ENCODE results near the gene LEFTY1. TPM values are rescaled to one million over a fixed set of nuclear protein-coding genes. Genes with fewer than 3 reads are reported as not detected.

LEFTY1 gene
- total RNA-seq, 2 donors from 2014 or later = 0.35 TPM; not detected in 1

DNA sequence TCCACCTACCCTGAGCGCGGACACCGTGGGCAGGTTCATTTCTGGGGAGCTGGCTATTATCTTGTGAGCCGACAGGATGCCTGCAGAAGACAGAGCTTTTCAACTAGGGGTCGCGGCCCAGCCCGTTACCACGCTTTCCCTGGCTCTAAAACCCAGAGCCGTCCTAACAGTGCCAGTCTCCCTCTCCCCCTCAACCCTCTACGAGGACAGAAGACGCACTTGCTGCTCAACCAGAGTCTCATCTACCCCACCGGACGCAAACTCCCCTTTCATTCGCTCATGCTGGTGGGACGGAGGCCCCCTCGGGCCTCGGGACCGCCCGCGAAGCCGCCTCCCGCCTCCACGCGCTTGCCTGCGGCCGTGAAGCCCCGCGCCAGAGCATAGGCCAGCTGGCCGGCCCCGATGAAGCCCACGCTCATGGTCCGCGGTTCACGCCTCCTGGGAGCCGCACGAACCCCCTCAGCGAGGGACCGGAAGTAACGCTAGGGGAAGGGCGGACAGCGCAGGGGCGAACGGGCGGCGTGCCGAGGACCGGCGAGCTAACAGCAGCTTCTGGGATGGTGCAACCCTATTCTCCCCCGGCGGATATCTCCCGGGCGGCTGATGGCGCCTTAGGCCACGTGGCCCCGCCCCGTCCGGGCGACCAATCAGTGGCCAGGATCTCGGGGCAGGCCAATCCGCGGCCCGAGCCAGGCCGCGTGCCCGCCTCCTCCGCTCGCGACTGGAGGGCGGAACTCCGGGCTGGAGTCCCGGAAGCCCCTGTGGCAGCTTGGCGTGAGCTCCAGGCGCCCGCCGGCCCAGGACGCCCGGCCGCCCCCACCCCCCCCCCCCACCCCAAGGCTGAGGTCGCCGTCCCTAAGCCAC, 35.0 kb upstream of the LEFTY1 start, which contains the start of gene PYCR2:
Gene PYCR2 (minus strand): TSS at position 559 of the 864 bp plus-strand sequence. CDS start 140 bp downstream, at position 419.
- H3K4me1 ChIP-seq = peaks cover 0 to 32% of the 10 kb centered on the region in 2 donors
- peak; percentile 97 for DNase-seq (ENCODE audit: low spot score)

DNA sequence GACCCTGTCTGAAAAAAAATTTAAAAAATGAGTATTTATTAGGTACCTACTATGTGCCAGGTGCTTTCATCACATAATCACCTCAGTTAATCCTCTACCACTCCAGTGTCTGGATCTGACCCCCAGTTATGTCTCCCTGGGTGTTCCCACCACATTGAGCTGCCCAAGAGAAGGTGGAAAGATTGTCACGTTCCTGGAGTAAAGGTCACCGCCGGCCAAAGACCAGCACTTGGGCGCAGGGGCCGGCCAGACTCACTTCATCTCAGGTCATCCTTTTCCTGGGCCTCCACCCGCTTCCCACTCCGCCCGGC, 34.4 kb upstream of the LEFTY1 start:
- H3K4me1 ChIP-seq = peaks cover 0 to 32% of the 10 kb centered on the region in 2 donors
- DNase-seq (ENCODE audit: low spot score) = no peak
- H3K27ac ChIP-seq = peak overlapping the region; percentile 90 to 97
- H3K9me3 ChIP-seq = no peaks in the 10 kb centered on the region
- TF ChIP-seq CTCF (IDR thresholded peaks at IDR 0.05) = no peak
- peaks cover 29% of the 10 kb centered on the region for H3K36me3 ChIP-seq
- no peaks in the 10 kb centered on the region for H3K27me3 ChIP-seq
- H3K4me3 ChIP-seq = peak overlapping the region; percentile 85 to 91

More for the DNA sequence above, 35.0 kb upstream of the LEFTY1 start, which contains the start of gene PYCR2:
- no peaks in the 10 kb centered on the region for H3K9me3 ChIP-seq
- H3K4me3 ChIP-seq = peak within 1 kb of the TSS; percentile 85 to 91
- H3K27ac ChIP-seq = peak within 1 kb of the TSS; percentile 90 to 97
- no peaks in the 10 kb centered on the region for H3K27me3 ChIP-seq
- H3K36me3 ChIP-seq = peaks cover 26% of the 10 kb centered on the region
- no peak for TF ChIP-seq CTCF (IDR thresholded peaks at IDR 0.05)

- Histone ChIP-seq H3K4me3 (no peak overlapping the region), H3K27me3 (no peaks in the 10 kb centered on the region), H3K9me3 (no peaks in the 10 kb centered on the region), H3K4me1 (peaks cover 0 to 32% of the 10 kb centered on the region in 2 donors), H3K27ac (no peak overlapping the region), H3K36me3 (peaks cover 29% of the 10 kb centered on the region)
- no peak for TF ChIP-seq CTCF (IDR thresholded peaks at IDR 0.05)
- DNase-seq (ENCODE audit: low spot score) = no peak
These were observed 33.1 kb upstream of the LEFTY1 start for GRCh38 chr1:225921734-225922709.

DNA sequence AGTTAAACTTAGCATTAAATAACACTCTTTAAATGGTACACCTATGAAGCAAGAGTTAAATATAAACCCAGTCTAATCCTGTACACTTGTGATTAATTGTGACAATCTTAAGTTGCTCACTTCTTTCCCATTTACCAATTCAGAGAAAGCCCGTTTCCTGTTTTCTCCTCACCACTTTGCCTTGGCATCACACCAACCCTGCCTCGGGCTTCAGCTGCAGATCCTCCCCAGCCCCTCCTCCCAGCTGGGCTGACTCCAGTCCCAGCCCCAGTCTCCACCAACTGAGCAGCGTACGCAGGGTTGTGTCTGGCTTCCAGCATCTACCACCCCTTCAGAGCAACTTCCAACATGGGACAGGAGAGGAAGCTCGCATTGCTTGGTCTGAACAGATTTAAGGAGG, 31.0 kb upstream of the LEFTY1 start:
- DNase-seq (ENCODE audit: low spot score) = peak; percentile 64
- no peak for TF ChIP-seq CTCF (IDR thresholded peaks at IDR 0.05)

DNA sequence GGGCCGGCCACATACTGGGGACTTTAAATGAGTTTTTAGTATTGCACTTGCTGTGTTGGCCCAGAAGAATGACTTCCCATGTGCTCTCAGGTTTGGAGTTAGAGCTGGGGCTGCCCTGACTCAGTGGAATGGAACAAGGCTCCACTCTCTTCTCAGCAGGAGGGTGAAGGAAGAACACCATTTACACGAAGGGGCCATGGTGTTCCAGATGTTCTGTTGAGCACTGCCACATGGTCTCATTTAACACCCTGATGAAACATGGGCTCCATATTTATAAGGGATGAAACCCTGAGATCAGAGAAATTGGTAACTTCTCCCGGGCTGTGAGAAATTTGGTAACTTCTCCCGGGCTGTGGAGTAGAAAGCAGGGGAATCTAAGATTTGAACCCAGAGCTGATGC, 29.3 kb upstream of the LEFTY1 start:
- H3K27ac ChIP-seq = no peak overlapping the region
- no peak for DNase-seq (ENCODE audit: low spot score)
- no peak for TF ChIP-seq CTCF (IDR thresholded peaks at IDR 0.05)
- no peak overlapping the region for H3K4me3 ChIP-seq
- H3K4me1 ChIP-seq = peaks cover 0 to 24% of the 10 kb centered on the region in 2 donors
- peaks cover 29% of the 10 kb centered on the region for H3K36me3 ChIP-seq
- no peaks in the 10 kb centered on the region for H3K9me3 ChIP-seq
- H3K27me3 ChIP-seq = no peaks in the 10 kb centered on the region

More for the DNA sequence above, 31.0 kb upstream of the LEFTY1 start:
- no peak overlapping the region for H3K4me3 ChIP-seq
- H3K27me3 ChIP-seq = no peaks in the 10 kb centered on the region
- H3K36me3 ChIP-seq = peaks cover 29% of the 10 kb centered on the region
- peak overlapping the region in 1 of 2 donors; percentile 16 for H3K27ac ChIP-seq
- no peaks in the 10 kb centered on the region for H3K9me3 ChIP-seq
- H3K4me1 ChIP-seq = peaks cover 0 to 32% of the 10 kb centered on the region in 2 donors

All from right atrium auricular region (tissue), 2 donors.